Measurements from ENCODE around the gene BDP1. TPM values are rescaled to one million over a fixed set of nuclear protein-coding genes. Genes with fewer than 3 reads are reported as not detected.
"Not testable (repeated sequence)": the region's sequence is repeated elsewhere in the genome, so short reads cannot be mapped to it uniquely, and the experiment has no call there.

Gene BDP1, protein sequence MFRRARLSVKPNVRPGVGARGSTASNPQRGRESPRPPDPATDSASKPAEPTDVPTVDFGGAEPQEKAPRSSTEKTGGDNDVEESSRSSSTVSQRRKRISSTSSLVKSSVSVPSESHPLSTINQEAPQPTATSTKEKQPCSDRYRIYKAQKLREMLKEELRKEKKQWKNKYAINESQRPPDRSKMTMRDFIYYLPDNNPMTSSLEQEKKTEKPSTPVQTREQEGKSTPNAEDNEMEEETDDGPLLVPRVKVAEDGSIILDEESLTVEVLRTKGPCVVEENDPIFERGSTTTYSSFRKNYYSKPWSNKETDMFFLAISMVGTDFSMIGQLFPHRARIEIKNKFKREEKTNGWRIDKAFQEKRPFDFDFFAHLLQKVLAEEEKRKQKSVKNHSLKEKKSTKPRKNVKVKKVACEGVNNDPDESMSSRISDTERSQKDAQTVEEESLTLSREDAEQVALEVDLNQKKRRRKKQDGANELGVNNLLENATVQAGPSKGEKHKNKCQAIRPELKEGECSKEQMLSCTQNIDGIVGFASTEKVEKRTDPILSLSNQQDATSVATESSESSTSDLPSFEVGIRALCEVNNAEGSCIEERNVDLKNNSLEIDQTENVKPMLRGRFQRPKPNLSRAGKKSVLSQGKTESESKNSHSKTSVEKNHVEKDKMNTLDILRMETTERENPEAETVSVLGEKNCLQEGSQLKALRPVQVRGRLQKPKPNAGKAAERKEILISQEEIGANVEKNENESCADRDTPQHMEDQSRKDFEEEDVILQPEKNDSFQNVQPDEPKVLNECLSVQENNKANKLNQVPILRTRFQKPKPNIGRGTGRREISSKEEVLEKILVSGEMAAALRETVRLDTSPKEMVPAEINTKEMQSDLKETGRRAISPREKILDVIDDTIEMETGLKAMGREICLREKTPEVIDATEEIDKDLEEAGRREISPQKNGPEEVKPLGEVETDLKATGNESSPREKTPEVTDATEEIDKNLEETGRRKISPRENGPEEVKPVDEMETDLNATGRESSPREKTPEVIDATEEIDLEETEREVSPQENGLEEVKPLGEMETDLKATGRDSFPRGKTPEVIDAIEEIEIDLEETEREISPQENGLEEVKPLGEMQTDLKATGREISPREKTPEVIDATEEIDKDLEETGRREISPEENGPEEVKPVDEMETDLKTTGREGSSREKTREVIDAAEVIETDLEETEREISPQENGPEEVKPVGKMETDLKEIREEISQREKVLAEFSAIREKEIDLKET (N-terminal part only)
- 10 to 100 TPM; 18.6 to 22.9 TPM for total RNA-seq
- long read RNA-seq, partial matches to known transcripts = 13 of 15 reads
- long read RNA-seq, other reads (novel, unspliced or antisense) = 2 of 15 reads

GRCh38 chr5:71455427-71456361 is at the start of gene BDP1:
TSS of gene BDP1 (plus strand) at chr5:71455651. CDS start at chr5:71455878, 227 bp downstream.
- peak; percentile 95 to 98 for DNase-seq
- ATAC-seq = peak; percentile 97
- intact Hi-C loops (cut with DNase I, micrococcal nuclease) = no loop called here

GRCh38 chr5:71410088-71410487 is 45.4 kb upstream of the BDP1 start:
- ATAC-seq; DNase-seq; intact Hi-C loops (cut with DNase I, micrococcal nuclease): not testable (repeated sequence)

DNA sequence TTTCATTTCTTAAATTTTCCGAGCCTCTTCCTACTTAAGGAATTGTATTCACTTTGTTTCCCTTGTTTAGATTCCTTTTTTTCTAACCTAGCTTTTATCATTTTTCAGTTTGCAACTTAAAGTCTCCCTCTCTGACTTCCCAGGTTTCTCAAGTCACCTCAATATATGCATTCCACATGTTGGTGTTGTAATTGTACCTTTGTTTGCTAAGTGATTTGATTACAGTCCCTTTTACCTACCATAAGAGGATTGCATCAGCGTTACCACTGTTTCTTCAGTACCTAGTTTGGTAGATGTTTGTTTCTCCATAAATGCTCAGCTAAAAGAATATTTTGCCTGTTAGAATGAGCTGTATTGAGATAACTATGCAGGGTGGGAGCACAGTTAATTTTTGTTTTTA is 39.8 kb upstream of the BDP1 start:
- DNase-seq; intact Hi-C loops (cut with DNase I, micrococcal nuclease); ATAC-seq: not testable (repeated sequence)

DNA sequence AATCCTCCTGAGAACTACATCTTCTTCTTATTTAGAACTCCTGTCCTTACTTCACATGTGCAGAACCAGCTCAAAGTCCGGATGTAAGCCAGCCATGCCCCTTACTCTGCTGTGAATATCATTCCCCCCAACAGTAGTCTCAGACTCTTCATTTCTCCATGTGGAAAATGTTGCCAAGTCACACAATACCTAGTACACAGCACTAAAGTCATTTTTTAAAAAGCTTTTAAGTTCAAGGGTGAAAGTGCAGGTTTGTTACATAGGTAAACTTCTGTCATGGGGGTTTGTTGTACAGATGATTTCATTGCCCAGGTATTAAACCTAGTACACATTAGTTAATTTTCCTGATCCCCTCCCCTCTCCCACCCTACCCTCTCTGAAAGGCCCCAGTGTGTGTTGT is 37.4 kb upstream of the BDP1 start:
- intact Hi-C loops (cut with DNase I, micrococcal nuclease); DNase-seq; ATAC-seq: not testable (repeated sequence)

DNA sequence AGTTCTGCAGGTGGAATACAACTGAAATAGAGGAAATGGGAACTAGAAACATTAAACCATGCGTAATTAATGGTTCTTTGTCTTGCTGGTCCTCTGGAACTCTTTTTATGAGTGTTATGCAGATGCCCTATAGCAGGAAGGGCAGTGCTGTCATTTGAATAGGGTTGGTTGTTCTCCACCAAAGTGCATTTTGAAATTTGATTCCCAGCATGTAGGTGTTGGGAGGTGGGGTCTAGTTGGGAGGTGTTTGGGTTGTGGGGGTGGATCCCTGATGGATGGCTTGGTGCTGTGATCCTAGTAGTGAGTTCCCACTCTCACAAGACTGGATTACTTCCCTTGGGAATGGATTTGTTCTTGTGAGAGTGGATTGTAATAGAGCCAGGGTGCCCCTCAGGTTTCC is 34.2 kb upstream of the BDP1 start:
- intact Hi-C loops (cut with DNase I, micrococcal nuclease); ATAC-seq: not testable (repeated sequence)

GRCh38 chr5:71423896-71424295 is 31.6 kb upstream of the BDP1 start:
- DNase-seq; intact Hi-C loops (cut with DNase I, micrococcal nuclease); ATAC-seq: not testable (repeated sequence)

More for the DNA sequence above, 34.2 kb upstream of the BDP1 start:
- DNase-seq = not testable (repeated sequence)

DNA sequence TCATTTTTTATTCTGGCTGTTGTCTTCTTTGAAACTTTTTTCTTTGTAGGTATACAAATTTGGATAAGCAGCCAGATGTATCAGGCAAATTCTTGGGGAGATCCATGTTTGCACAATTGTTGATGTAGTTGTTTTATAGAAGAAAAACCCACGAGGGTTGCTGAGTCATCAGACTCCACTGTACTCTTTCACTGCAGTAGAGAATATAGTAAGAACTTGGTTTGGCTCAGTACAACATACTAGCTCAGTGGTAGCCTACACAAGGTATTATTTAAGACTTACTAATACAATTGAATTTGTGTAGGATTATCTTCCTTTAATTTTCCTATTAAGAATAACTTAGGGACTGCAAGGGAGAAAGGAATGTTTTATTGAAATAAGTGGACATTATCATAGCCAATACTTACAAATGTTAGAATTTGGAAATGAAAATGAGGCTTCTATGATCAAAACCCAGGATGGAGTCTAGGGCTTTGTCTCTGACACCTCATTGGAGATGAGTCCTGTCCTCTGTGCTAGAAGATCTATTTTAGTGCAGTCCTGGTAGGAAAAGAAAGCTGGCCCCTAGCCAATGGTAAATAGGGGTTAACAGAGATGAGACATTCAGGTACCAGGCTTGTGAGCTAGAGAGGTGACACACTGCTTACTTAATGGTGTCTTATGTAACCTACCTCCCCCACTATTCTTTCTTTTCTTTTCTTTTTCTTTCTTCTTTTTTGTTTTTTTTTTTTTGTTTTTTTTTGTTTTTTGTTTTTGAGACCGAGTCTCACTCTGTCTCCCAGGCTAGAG is 28.6 kb upstream of the BDP1 start:
- ATAC-seq; DNase-seq; intact Hi-C loops (cut with DNase I, micrococcal nuclease): not testable (repeated sequence)

DNA sequence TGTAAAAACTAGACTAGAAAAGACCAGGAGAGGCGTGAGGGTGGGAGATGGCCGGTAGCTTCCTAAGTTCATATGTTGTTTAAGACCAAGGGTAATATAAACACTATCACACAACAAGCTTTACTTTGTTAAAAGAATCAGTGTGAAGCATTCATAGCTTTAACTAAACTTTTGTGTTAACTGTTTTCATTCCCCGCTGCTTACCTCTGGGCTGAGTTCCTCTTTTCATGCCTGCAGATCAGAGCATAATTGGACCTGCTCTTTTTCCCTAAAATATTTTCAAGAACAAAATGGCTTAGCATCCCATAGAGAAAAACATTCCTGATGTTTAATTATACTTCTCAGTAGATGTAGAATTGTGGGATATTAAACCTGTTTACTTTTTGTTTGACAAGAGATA is 23.0 kb upstream of the BDP1 start:
- DNase-seq; ATAC-seq; intact Hi-C loops (cut with DNase I, micrococcal nuclease): not testable (repeated sequence)

- intact Hi-C loops (cut with DNase I, micrococcal nuclease); ATAC-seq; DNase-seq: not testable (repeated sequence)
Measured at GRCh38 chr5:71434825-71435224, 20.6 kb upstream of the BDP1 start.

- intact Hi-C loops (cut with DNase I, micrococcal nuclease); ATAC-seq; DNase-seq: not testable (repeated sequence)
Measured at GRCh38 chr5:71441564-71441963, 13.9 kb upstream of the BDP1 start.

DNA sequence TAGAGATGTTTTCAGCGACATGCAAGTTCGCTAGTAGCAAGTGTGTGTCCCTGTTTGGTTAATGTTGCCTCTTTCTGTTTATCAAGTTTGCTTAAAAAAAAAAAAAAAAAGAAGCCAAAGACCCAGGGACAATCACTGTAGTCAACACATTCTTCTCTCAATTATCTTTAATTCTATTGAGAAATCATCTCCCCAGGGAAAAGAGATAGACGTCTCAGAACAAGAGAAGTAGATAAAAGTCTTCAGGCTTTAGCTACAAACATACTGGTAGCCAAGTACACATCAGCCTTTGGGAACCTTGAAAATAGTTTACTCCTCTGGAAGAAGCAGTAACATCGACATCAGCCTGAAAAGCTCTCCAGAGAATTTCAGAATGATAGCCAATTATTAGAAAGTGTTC is 11.6 kb upstream of the BDP1 start:
- DNase-seq; ATAC-seq; intact Hi-C loops (cut with DNase I, micrococcal nuclease): not testable (repeated sequence)

GRCh38 chr5:71445015-71445414 is 10.4 kb upstream of the BDP1 start:
- DNase-seq; intact Hi-C loops (cut with DNase I, micrococcal nuclease); ATAC-seq: not testable (repeated sequence)

DNA sequence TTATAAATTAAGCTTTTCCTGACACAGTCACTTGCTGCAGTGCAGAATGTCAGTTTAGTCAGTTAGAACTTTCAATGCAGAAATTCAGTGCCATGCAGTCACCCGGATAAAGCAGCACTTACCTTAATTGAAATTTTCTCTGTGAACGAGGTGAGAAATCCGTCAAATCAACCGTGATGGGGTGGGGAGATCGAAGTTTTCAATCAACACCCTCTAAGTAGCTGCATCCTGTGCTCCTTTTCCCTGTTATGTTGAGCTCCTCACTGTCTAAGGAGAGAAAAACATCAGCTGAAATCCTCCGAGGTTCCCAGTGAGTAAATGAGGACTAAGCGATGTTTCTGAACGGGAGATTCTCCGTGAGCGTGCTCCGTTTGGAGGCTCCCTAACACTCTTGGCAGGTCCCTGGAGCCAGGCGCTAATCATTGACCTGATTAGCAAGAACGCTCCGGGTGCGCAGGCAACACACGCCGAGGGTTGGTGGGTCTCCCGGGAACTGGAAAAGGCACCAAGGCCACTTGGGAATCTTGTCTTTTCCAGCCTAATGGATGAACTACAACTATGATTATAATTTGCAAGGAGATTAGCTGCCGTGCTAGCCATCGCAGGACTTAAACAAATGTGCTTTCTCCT is 9.8 kb upstream of the BDP1 start:
- intact Hi-C loops (cut with DNase I, micrococcal nuclease); DNase-seq: not testable (repeated sequence)
- peak; percentile 56 for ATAC-seq

DNA sequence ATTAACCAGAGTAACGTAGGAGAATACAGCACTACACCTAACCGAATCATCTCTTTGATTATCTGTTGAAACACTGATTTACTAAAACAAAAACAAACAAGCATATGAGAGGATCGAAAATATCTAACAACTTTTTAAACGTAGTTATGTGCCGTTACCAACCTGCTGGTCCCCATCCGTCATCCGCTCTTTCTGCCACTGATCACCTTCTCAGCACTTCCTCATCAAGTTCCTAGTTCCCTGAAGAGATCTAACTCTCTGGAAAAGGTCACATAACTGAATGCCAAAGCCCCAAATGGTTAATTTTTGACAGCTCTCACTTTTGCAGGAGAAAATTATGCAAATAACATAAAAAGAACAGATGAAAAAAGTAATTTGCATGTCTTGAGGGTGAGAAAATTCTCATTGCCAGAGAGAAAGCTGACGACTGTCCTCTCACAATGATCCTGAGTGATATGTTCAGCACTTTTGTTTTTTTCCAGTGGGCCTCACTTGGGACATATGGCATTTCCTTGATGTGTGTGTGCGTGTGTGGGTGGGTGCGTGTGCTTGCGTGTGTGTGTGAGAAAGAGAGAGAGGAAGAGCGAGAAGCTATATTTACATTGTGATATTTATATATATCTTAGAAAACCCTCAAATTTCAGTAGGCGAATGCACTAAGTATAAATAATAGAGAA is 8.8 kb upstream of the BDP1 start:
- not testable (repeated sequence) for ATAC-seq

GRCh38 chr5:71447218-71447808 is 8.1 kb upstream of the BDP1 start:
- peak; percentile 90 for ATAC-seq
- DNase-seq = peak in 1 of 2 donors; percentile 31
- intact Hi-C loops (cut with DNase I, micrococcal nuclease) = not testable (repeated sequence)

More for the DNA sequence above, 8.8 kb upstream of the BDP1 start:
- DNase-seq; intact Hi-C loops (cut with DNase I, micrococcal nuclease): not testable (repeated sequence)

Measured in left colon (tissue), 2 donors.